Transverse colon (tissue), 4 donors: Measurements from ENCODE around the gene TAF11L14.

Experiments used
- CTCF ChIP-seq, 5 experiments: fragments of 200-600 bp in 3 of 5; fragments of 450-650 bp in 2 of 5; sonication (generic) in 3 of 5; IDR thresholded peaks; 1 replicate in 2 of 5; 2 replicates in 3 of 5; pipeline ENCODE4 v1.5.1; 2016 to 2017; ENCODE audit warnings: antibody characterized with exemption in 5 of 5, inconsistent platforms in 3 of 5, mild to moderate bottlenecking in 2 of 5, moderate library complexity in 1 of 5
- EP300 ChIP-seq: sonication (generic); formaldehyde crosslinking; IDR thresholded peaks from one replicate; pipeline ENCODE4 v1.6.1; 2017; ENCODE audit warnings: antibody characterized with exemption, low read depth
- POLR2A ChIP-seq: fragments of 450-650 bp; IDR thresholded peaks from one replicate; pipeline ENCODE4 v1.6.1; 2016; ENCODE audit warnings: antibody characterized with exemption, mild to moderate bottlenecking, moderate library complexity
- POLR2AphosphoS5 ChIP-seq, 3 donors: sonication (generic); formaldehyde crosslinking; IDR thresholded peaks; one replicate each; pipeline ENCODE4 v1.6.1; 2016; ENCODE audit warnings: antibody characterized with exemption in 3 of 3

GRCh38 chr5:17614872-17615605 is 19.2 kb upstream of the TAF11L14 start:
- TF ChIP-seq CTCF (IDR thresholded peaks at IDR 0.05) = no peak
- no peak for TF ChIP-seq POLR2A
- TF ChIP-seq POLR2AphosphoS5 (IDR thresholded peaks at IDR 0.05) = no peak
- TF ChIP-seq EP300 = no peak
